HFFc6 (cell line): Measurements from ENCODE around the gene CLIP1. TPM values are rescaled to one million over a fixed set of nuclear protein-coding genes. Genes with fewer than 3 reads are reported as not detected.
"Not testable (repeated sequence)": the region's sequence is repeated elsewhere in the genome, so short reads cannot be mapped to it uniquely, and the experiment has no call there.

Experiments used
- DNase-seq: peaks from one replicate; pipeline ENCODE4 v3.0.0-alpha.2; 2018
- H3K27ac Mint-ChIP-seq: 2 replicates; pipeline ENCODE4 v1.8.0; 2020; ENCODE audit warnings: mild to moderate bottlenecking, mixed read lengths
- H3K27me3 Mint-ChIP-seq: 2 replicates; pipeline ENCODE4 v1.8.0; 2021; ENCODE audit warnings: mild to moderate bottlenecking, moderate library complexity, mixed read lengths; ENCODE audit not compliant: insufficient read depth
- H3K36me3 Mint-ChIP-seq: 2 replicates; pipeline ENCODE4 v1.8.0; 2021; ENCODE audit warnings: low read depth, mixed read lengths
- H3K4me1 Mint-ChIP-seq: 2 replicates; pipeline ENCODE4 v1.8.0; 2020; ENCODE audit warnings: low read depth, mixed read lengths
- H3K4me3 Mint-ChIP-seq: 2 replicates; pipeline ENCODE4 v1.8.0; 2020; ENCODE audit warnings: mild to moderate bottlenecking, moderate library complexity, mixed read lengths
- H3K9me3 Mint-ChIP-seq: 2 replicates; pipeline ENCODE4 v1.8.0; 2020; ENCODE audit warnings: mild to moderate bottlenecking, mixed read lengths
- long read RNA-seq: library from polyadenylated mRNA; unstranded; transcript quantifications from one replicate; pipeline ENCODE4 v2.0.0, GENCODE V29; 2019
- total RNA-seq, 6 experiments: library from RNA; stranded (reverse); fragmentation: NEBNext Ultra II Directional; extraction: Animal tissue kit (Norgen Biotek cat#: 25700); gene quantifications; 2 replicates in 1 of 6; 3 replicates in 5 of 6; pipeline ENCODE4 v1.2.3, GENCODE V29; 2021
- TF ChIP-seq, protein P1 (sequence below): fragments of 200-600 bp; sonication (generic); IDR thresholded peaks from 2 replicates; pipeline ENCODE4 v1.5.0; 2021; ENCODE audit warnings: antibody characterized with exemption, mild to moderate bottlenecking

Gene CLIP1
- 10 to 100 TPM; 62.5 to 71.9 (median 69.1) TPM for total RNA-seq
- long read RNA-seq, partial matches to known transcripts: 55 of 69 reads
- long read RNA-seq, other reads (novel, unspliced or antisense): 14 of 69 reads

DNA sequence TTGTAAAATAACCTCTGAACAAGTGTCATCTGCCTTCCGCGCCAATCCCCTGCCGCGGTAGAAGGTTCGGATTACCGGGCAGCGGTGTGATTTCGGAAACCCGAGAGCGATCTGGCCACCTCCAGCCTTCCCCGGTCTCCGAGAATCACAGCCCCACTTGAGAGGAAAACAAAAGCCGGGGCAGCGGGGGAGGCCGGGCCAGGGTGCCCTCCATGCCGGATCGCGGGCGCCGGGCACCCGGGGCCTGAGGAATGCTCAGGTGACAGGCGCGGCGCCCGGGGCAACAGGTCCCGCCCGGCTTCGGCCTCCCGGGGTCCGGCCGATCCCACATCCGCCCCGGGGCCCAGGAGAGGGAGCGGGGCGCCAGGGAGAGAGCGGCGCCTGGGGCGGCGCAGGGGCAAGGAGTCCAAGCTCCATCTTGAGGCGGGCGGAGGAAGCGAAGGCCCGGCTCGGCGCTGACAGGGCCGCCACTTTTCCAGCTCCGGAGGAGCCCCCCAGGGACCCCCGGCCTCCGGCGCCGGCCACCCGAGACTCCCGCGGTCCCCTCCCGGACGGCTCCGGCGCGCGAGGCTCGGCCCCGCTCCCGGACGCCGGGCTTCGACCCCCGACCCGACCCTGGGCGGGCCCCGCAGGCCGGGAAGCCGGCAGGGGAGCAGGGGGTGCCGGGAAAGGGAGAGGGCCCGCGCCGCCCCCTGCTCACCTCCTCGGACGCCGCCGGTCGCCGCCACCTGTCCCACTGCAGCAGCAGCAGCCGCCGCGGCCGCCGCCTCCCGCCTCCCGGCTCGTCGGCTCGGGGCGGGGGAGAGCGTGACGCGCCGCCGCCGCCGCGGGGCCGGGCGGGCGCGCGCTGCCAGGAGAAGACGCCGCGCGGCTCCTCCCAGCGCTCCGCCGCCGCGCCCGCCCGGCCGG is at the start of gene CLIP1:
CLIP1 (minus strand) TSS at position 849 of the 909 bp plus-strand sequence. CDS start 42,217 bp downstream, outside the sequence.
- TF ChIP-seq, protein P1, sequence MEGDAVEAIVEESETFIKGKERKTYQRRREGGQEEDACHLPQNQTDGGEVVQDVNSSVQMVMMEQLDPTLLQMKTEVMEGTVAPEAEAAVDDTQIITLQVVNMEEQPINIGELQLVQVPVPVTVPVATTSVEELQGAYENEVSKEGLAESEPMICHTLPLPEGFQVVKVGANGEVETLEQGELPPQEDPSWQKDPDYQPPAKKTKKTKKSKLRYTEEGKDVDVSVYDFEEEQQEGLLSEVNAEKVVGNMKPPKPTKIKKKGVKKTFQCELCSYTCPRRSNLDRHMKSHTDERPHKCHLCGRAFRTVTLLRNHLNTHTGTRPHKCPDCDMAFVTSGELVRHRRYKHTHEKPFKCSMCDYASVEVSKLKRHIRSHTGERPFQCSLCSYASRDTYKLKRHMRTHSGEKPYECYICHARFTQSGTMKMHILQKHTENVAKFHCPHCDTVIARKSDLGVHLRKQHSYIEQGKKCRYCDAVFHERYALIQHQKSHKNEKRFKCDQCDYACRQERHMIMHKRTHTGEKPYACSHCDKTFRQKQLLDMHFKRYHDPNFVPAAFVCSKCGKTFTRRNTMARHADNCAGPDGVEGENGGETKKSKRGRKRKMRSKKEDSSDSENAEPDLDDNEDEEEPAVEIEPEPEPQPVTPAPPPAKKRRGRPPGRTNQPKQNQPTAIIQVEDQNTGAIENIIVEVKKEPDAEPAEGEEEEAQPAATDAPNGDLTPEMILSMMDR: peak; percentile 67
- H3K4me3 Mint-ChIP-seq: peak within 1 kb of the TSS; percentile 99

DNA sequence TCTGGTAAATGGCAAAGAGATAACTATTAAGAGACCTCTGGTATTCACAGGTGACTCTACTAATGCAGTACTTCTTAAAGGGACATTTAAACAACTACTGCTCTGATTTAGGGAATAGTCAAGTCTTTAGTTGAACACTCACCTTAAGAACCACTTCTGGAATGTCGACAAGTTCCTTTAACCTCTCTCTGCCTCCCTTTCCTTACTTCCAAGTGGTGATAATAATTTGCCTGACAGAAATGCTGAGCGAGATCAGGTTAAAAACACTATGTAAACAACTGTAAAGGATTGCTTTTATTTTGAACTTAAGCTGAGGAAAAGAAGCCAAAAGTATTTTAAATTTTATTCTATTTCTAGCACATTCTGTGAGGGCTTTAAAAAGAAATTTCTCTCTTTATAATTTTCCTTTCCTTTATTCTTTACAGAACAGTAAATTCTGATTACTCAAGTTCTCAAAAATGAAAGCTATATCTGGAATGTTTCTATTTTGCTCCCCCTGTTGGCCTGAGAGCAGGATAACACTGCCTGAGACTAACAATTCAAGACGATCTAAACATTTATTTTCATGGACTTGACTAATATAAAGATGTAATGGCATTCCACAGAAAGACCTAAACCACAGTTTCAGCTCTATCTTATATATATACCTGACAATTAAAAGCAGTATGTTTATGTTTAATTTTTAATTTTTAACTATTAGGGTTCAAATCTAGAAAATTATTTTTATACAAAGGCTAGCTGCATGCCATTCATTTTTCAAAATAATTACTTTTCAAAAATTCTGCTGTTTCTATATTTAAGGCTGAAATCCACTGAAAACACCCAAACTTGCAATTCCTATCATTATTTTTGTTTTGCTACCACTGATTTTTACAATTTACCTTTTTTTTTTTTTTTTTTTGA is 49.1 kb upstream of the CLIP1 start:
- Mint-ChIP-seq H3K4me3 (peak overlapping the region; percentile 41; the same call in 1 of the 2 replicates), H3K27me3 (no peaks in the 10 kb centered on the region), H3K9me3 (no peaks in the 10 kb centered on the region), H3K36me3 (peaks cover 26% of the 10 kb centered on the region; the same call in 1 of the 2 replicates), H3K4me1 (peaks cover 28% of the 10 kb centered on the region), H3K27ac (peak overlapping the region; percentile 73)
- DNase-seq: peak; percentile 69
- TF ChIP-seq, protein P1: peak; percentile 91

More for the DNA sequence above, at the start of gene CLIP1:
- DNase-seq: peak; percentile 50
- H3K27ac Mint-ChIP-seq: peak within 1 kb of the TSS; percentile 98
- H3K36me3 Mint-ChIP-seq: no peaks in the 10 kb centered on the region
- H3K4me1 Mint-ChIP-seq: peaks cover 29% of the 10 kb centered on the region
- no peaks in the 10 kb centered on the region; the same call in none of the 2 replicates for H3K27me3 Mint-ChIP-seq
- no peaks in the 10 kb centered on the region for H3K9me3 Mint-ChIP-seq

DNA sequence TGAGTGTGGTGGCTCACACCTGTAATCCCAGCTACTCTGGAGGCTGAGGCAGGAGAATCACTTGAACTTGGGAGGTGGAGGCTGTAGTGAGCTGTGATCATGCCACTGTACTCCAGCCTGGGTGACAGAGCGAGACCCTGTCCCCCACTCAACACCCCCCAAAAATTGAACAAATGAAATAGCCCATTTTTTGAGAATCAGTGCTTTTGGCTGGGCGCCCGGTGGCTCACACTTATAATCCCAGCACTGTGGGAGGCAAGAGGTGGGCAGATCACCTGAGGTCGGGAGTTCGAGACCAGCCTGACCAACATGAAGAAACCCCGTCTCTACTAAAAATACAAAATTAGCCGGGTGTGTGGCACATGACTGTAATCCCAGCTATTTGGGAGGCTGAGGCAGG is 48.1 kb upstream of the CLIP1 start:
- H3K4me1 Mint-ChIP-seq: peaks cover 30% of the 10 kb centered on the region
- not testable (repeated sequence) for DNase-seq, H3K4me3 Mint-ChIP-seq, H3K9me3 Mint-ChIP-seq, H3K27ac Mint-ChIP-seq, H3K27me3 Mint-ChIP-seq
- H3K36me3 Mint-ChIP-seq: peaks cover 17% of the 10 kb centered on the region; the same call in 1 of the 2 replicates

DNA sequence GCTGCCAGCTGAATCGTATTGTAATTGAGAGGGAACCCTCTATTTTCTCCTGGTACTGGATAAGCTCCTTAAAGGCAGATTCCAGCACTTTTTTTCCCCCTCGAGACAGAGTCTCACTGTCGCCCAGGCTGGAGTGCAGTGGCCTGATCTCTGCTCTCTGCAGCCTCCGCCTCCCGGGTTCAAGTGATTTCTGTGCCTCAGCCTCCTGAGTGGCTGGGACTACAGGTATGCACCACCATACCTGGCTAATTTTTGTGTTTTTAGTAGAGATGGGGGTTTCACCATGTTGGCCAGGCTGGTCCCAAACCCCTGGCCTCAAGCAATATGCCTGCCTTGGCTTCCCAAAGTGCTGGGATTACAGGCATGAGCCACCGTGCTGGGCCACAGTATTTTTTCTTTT is 47.4 kb upstream of the CLIP1 start:
- DNase-seq, H3K27me3 Mint-ChIP-seq, H3K4me3 Mint-ChIP-seq, H3K9me3 Mint-ChIP-seq, H3K27ac Mint-ChIP-seq: not testable (repeated sequence)
- Mint-ChIP-seq H3K4me1 (peaks cover 30% of the 10 kb centered on the region), H3K36me3 (peaks cover 15% of the 10 kb centered on the region; the same call in 1 of the 2 replicates)

DNA sequence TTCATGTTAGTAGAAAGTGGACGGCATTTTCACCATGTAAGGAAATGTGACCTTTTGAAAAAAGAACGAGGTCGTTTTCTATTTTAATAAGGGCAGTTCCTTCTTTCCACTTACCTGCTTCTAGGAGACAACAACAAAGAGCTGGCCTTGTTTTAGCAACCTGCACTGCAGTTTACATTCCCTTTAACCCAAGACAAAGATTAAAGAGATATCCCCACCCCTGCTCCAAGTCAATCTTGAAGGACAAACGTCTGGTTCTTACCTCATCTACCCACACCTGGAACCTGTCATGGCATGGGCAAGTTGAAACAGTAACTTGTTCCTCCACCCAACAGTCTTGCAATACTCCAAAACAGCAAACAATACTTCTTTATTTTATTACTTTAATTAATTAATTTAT is 45.5 kb upstream of the CLIP1 start:
- TF ChIP-seq, protein P1: no peak
- Mint-ChIP-seq H3K9me3 (no peaks in the 10 kb centered on the region), H3K36me3 (peaks cover 1% of the 10 kb centered on the region; the same call in 1 of the 2 replicates), H3K4me1 (peaks cover 25% of the 10 kb centered on the region), H3K27me3 (no peaks in the 10 kb centered on the region), H3K27ac (no peak overlapping the region), H3K4me3 (no peak overlapping the region)
- DNase-seq: no peak

DNA sequence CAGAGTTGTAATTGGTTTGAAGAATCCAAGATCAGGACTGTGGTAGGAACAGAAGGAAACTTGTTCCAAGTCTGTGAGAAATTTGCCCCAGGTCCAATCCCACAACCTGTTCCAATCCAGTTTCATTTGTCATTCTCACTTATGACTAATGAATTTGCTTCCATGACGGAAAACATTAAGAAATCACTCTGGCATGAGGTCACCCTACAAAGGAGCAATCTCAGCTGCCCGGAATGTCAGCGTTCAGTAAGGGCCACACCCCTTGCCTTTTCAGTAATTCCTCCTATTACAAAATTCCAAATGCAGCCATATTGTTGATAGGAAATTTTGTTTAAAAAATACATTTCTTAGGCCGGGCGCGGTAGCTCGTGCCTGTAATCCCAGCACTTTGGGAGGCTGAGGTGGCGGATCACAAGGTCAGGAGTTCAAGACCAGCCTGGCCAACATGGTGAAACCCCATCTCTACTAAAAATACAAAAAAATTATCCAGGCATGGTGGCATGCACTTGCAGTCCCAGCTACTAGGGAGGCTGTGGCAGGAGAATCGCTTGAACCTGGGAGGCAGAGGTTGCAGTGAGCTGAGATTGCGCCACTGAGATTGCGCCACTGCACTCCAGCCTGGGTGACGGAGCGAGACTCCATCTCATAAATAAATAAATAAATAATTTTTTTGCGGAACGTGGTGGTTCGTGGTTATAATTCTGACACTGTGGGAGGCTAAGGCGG is 42.0 kb upstream of the CLIP1 start:
- peak overlapping the region; percentile 83 for H3K27ac Mint-ChIP-seq
- peaks cover 20% of the 10 kb centered on the region for H3K4me1 Mint-ChIP-seq
- DNase-seq: peak; percentile 99
- H3K36me3 Mint-ChIP-seq, H3K4me3 Mint-ChIP-seq, H3K27me3 Mint-ChIP-seq, H3K9me3 Mint-ChIP-seq: not testable (repeated sequence)
